K562 (cell line): ENCODE results near the gene ATXN3L. TPM values are rescaled to one million over a fixed set of nuclear protein-coding genes. Genes with fewer than 3 reads are reported as not detected.

ENCODE experiments used
- ATAC-seq: fragments of 200-7000 bp; cut with Tn5 transposase; 3 replicates; pipeline ENCODE4 v1.9.1; 2020; ENCODE audit warnings: moderate library complexity
- BruUV-seq: library from RNA; stranded (reverse); fragments of 400-500 nt; replicated peaks from 2 replicates; lab custom pipeline; 2021; lab: Mats Ljungman, UMichigan
- CTCF ChIA-PET: fragments of 300-600 bp; formaldehyde crosslinking; extraction: SDS; loops from one replicate; lab custom pipeline; 2021; ENCODE audit warnings: low intra/inter-chr PET ratio; lab: Yijun Ruan, JAX
- POLR2A ChIA-PET: fragments of 300-600, 350-650 bp; sonication (Branson Sonifier 250); formaldehyde crosslinking; extraction: SDS; loops from one replicate; lab custom pipeline; 2021; ENCODE audit warnings: antibody characterized with exemption, inconsistent platforms; lab: Yijun Ruan, JAX
- DNase-seq, 4 experiments: peaks; one replicate each; pipeline versions ENCODE4 v3.0.0 to v3.0.0-alpha.2; 2011 to 2018; ENCODE audit warnings: low spot score in 3 of 4, mixed read lengths in 3 of 4; ENCODE audit errors: extremely low read depth in 1 of 4
- FAIRE-seq: peaks from 2 replicates; lab custom pipeline; 2011; peaks lifted over from hg19 to GRCh38; lab: Jason Lieb, UNC
- H2AFZ ChIP-seq: 2 replicates; pipeline ENCODE4 v1.6.0; 2011; ENCODE audit warnings: low read depth, low read length, control low read depth, inconsistent platforms
- H3K27ac ChIP-seq: fragments of 200-600 bp; 3 replicates; pipeline ENCODE4 v1.8.0; 2011; ENCODE audit warnings: low read depth, mild to moderate bottlenecking, control low read depth, inconsistent platforms, low read length, moderate library complexity, mixed read lengths; ENCODE audit errors: extremely low read depth
- H3K27me3 ChIP-seq, 2 experiments: fragments of 300-600 bp in 1 of 2; 2 replicates in 1 of 2; 3 replicates in 1 of 2; pipeline versions ENCODE4 v1.6.0 to v1.8.0; 2011; ENCODE audit warnings: inconsistent platforms in 2 of 2, low read length in 2 of 2, mild to moderate bottlenecking in 1 of 2, mixed read lengths in 1 of 2, moderate library complexity in 1 of 2; ENCODE audit not compliant: control insufficient read depth in 2 of 2, insufficient read depth in 2 of 2
- H3K36me3 ChIP-seq: fragments of 300-600 bp; 3 replicates; pipeline ENCODE4 v1.8.0; 2011; ENCODE audit warnings: mild to moderate bottlenecking, low read length, inconsistent platforms; ENCODE audit not compliant: control insufficient read depth, insufficient read depth
- H3K4me1 ChIP-seq, 2 experiments: fragments of 200-600 bp in 1 of 2; replicated peaks in 1 of 2; 2 replicates in 1 of 2; 3 replicates in 1 of 2; pipeline versions ENCODE4 v1.5.1 to v1.8.0; 2011; ENCODE audit warnings: inconsistent platforms in 2 of 2, low read length in 2 of 2, mild to moderate bottlenecking in 1 of 2, mixed read lengths in 1 of 2, moderate library complexity in 1 of 2; ENCODE audit not compliant: control insufficient read depth in 2 of 2, insufficient read depth in 2 of 2
- H3K4me2 ChIP-seq: 2 replicates; pipeline ENCODE4 v1.6.1; 2011; ENCODE audit warnings: low read length, control low read depth, inconsistent platforms, mixed read lengths; ENCODE audit not compliant: insufficient read depth
- H3K4me3 ChIP-seq: fragments of 200-600 bp; sonication (generic), shearing (Covaris generic); 2 replicates; pipeline ENCODE4 v1.5.1; 2016; ENCODE audit warnings: control low read depth, inconsistent platforms
- H3K79me2 ChIP-seq: fragments of 200-600 bp; 3 replicates; pipeline ENCODE4 v1.8.0; 2011; ENCODE audit warnings: low read length, inconsistent platforms; ENCODE audit not compliant: control insufficient read depth, insufficient read depth
- H3K9ac ChIP-seq, 2 experiments: 2 replicates each; pipeline versions ENCODE4 v1.6.0 to v1.6.1; 2011; ENCODE audit warnings: low read depth in 2 of 2, low read length in 2 of 2, control low read depth in 1 of 2, inconsistent platforms in 1 of 2, mild to moderate bottlenecking in 1 of 2, mixed read lengths in 1 of 2; ENCODE audit not compliant: insufficient read depth in 1 of 2
- H3K9me1 ChIP-seq: one replicate; pipeline ENCODE4 v1.6.0; 2011; ENCODE audit warnings: inconsistent platforms, mild to moderate bottlenecking, low read length, moderate library complexity; ENCODE audit not compliant: control insufficient read depth, insufficient read depth
- H3K9me3 ChIP-seq: replicated peaks from 2 replicates; pipeline ENCODE4 v1.5.1; 2011; ENCODE audit warnings: low read depth, low read length, inconsistent platforms; ENCODE audit not compliant: control insufficient read depth, insufficient read depth
- H4K20me1 ChIP-seq: replicated peaks from 2 replicates; pipeline ENCODE4 v1.6.1; 2011; ENCODE audit warnings: low read length, inconsistent platforms, mixed read lengths; ENCODE audit not compliant: control insufficient read depth, insufficient read depth
- CTCF ChIP-seq, 3 experiments: IDR thresholded peaks in 2 of 3; conservative IDR thresholded peaks in 1 of 3; 2 replicates each; pipeline ENCODE4 v1.5.1; 2011 to 2012; ENCODE audit warnings: low read length in 3 of 3, mild to moderate bottlenecking in 3 of 3, control low read depth in 2 of 3, improper control_type of control experiment in 1 of 3, inconsistent platforms in 1 of 3, low read depth in 1 of 3, mixed read lengths in 1 of 3, moderate library complexity in 1 of 3; ENCODE audit not compliant: insufficient read depth in 2 of 3
- GABPA ChIP-seq: fragments of 200-800 bp; sonication (Bioruptor generic); conservative IDR thresholded peaks from 2 replicates; pipeline ENCODE4 v1.6.1; 2016; ENCODE audit warnings: low read depth, missing genetic modification characterization, missing compliant biosample characterization
- RHOXF2B ChIP-seq: fragments of 250-450 bp; sonication (Bioruptor Pico); conservative IDR thresholded peaks from 2 replicates; pipeline ENCODE4 v1.5.1; 2021
- ZKSCAN3 ChIP-seq: fragments of 250-450 bp; sonication (Bioruptor Pico); IDR thresholded peaks from 2 replicates; pipeline ENCODE4 v1.4.0; 2020
- WGBS: fragments of 100-300 bp; shearing (Covaris generic); methylation state at CpG from one replicate; pipeline ENCODE4 v1.1.6; 2016; ENCODE audit warnings: low coverage, mixed read lengths; ENCODE audit not compliant: insufficient coverage; ENCODE audit errors: missing lambda C conversion rate; 5-methylcytosine and 5-hydroxymethylcytosine counted together
- in situ Hi-C: fragments of 300-500 bp; cut with MboI; formaldehyde crosslinking; loops from 4 replicates; pipeline ENCODE4 v1.15.0; 2018; ENCODE audit warnings: inconsistent platforms, mixed read lengths
- intact Hi-C: fragments of 100-400 bp; cut with micrococcal nuclease; formaldehyde crosslinking; loops from 2 replicates; pipeline ENCODE4 v1.14.2; 2022
- polyA plus RNA-seq, 8 experiments: library from polyadenylated mRNA; depleted of rRNA in 4 of 8; stranded (reverse) in 5 of 8; unstranded in 3 of 8; fragments of >200 nt; fragmentation: Nextera tagmentation in 2 of 8; fragmentation: Illumina TruSeq in 1 of 8; extraction: Ambion mirVana in 2 of 8; extraction: Trizol in 1 of 8; gene quantifications; 2 replicates each; pipeline versions ENCODE4 v1.2.1 to v1.2.3, GENCODE V29; 2011 to 2014; ENCODE audit warnings: inconsistent platforms in 1 of 8, missing spikeins in 1 of 8
- total RNA-seq, 7 experiments: library from RNA; depleted of rRNA in 6 of 7; stranded (reverse); fragments of >200 nt in 6 of 7; fragmentation: Illumina TruSeq in 2 of 7; extraction: Trizol in 2 of 7; gene quantifications; 2 replicates each; pipeline versions ENCODE4 v1.2.1 to v1.2.3, GENCODE V29; 2011 to 2021; ENCODE audit warnings: low replicate concordance in 1 of 7

The ATXN3L gene
- total and polyA plus RNA-seq, 9 of the 15 experiments (the other 6 are each of a cell fraction or from before 2014, with no cell fraction given) = 0.04 to 0.31 TPM; not detected in 7

GRCh38 chrX:13340182-13340791 is 20.4 kb upstream of the ATXN3L start:
- Histone ChIP-seq H3K27me3 (no peaks in the 10 kb centered on the region), H3K4me1 (no peaks in the 10 kb centered on the region), H3K27ac (no peak overlapping the region), H3K9me3 (no peaks in the 10 kb centered on the region), H3K9me1 (no peaks in the 10 kb centered on the region), H3K9ac (no peak overlapping the region), H2AFZ (no peak overlapping the region), H3K4me3 (no peak overlapping the region), H4K20me1 (no peaks in the 10 kb centered on the region), H3K79me2 (no peaks in the 10 kb centered on the region), H3K4me2 (no peak overlapping the region), H3K36me3 (peaks cover 64% of the 10 kb centered on the region)
- in situ Hi-C loops (no loop called here), intact Hi-C loops (no loop called here)
- no peak for FAIRE-seq
- ATAC-seq = no peak
- CTCF ChIA-PET = no interaction called here
- no peak for DNase-seq
- BruUV-seq = no TSS peak
- TF ChIP-seq CTCF (IDR thresholded peaks at IDR 0.05 in 2 of 3, conservative IDR thresholded peaks at IDR 0.05 in 1 of 3; ENCODE audit: insufficient read depth in 2 of 3, low read depth in 1 of 3, low read length in 3 of 3) (no peak), GABPA (tag) (no peak), RHOXF2B (CRISPR knock-in tag) (no peak), ZKSCAN3 (no peak)
- 68% methylated on average over 8 of the region's 10 CpGs for WGBS
- POLR2A ChIA-PET = no interaction called here
